HG03060 (cell line): Measurements from ENCODE around the gene YTHDF1.

ENCODE experiments used
- ATAC-seq: cut with Tn5 transposase; IDR thresholded peaks from one replicate; pipeline ENCODE4 v1.9.1; 2021; ENCODE audit warnings: low read depth, moderate number of reproducible peaks; ENCODE audit not compliant: unreplicated experiment

Gene YTHDF1

DNA sequence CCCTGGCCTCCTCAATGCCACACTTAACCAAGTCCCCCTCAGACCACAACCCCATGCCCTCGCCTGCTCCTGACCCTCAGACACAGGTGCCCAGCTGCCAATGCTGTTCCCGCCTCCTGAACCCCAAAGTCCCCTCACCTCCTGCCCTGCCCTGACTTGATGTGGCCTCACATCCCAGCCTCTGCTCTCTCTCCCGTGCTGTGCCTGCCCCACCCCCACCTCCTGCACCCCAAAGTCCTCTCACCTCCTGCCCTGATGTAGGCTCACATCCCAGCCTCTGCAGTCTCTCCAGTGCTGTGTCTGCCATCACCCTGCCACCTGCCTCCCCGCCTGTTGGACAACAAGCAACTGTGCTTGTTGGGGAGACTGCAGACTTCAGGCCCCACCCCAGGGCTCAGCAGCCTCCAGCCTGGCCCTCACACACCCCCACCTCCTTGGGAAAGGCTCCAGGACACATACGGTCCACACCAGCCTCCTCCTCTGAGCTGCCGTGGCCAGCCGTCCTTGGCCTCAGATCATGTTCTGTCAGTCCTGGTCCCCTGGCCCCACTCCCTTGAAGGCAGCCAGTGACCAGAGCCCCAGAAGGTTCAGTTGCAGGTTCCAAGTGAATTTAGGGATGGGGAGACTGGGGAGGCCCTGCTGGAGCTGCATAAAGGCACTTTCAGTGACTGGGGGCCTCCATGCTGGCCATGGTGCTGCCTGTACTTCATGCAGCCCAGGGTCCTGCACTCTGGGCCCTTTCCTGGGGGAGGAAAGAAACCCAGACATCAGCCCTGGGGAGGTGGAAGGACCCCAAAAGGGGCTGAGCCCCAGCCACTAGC lies 28.4 kb downstream of the YTHDF1 start:
- ATAC-seq, result no peak

GRCh38 chr20:63186528-63187316 lies 29.2 kb downstream of the YTHDF1 start:
- no peak for ATAC-seq

DNA sequence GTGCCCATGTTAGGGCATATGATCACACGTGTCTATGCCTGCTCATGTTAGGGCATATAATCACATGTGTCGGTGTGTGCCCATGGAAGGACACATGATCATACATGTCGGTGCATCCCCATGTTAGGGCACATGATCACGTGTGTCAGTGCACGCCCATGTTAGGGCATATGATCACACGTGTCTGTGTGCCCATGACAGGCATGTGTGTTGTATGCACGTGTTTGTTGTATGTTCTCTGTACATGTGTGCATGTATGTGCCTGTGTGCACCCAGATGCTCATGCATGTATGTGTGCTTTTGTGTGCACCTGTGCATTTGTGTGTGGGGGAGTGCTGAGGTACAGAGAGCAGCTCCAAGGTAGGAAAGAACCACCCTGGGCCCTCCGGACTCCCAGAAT lies 29.8 kb downstream of the YTHDF1 start:
- ATAC-seq, result no peak

DNA sequence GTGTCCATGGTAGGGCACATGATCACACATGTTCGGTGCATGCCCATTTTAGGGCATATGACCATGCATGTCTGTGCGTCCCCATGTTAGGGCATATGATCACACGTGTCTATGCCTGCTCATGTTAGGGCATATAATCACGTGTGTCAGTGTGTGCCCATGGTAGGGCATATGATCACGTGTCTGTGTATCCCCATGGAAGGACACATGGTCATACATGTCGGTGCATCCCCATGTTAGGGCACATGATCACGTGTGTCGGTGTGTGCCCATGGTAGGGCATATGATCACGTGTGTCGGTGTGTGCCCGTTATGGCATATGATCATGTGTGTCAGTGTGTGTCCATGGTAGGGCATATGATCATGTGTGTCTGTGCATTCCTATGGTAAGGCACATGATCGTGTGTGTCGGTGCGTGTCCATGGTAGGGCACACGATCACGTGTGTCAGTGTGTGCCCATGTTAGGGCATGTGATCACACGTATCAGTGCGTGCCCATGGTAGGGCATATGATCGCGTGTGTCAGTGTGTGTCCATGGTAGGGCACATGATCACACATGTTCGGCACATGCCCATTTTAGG lies 30.6 kb downstream of the YTHDF1 start:
- ATAC-seq, result no peak

GRCh38 chr20:63183422-63184146 lies 32.3 kb downstream of the YTHDF1 start:
- ATAC-seq, result no peak

DNA sequence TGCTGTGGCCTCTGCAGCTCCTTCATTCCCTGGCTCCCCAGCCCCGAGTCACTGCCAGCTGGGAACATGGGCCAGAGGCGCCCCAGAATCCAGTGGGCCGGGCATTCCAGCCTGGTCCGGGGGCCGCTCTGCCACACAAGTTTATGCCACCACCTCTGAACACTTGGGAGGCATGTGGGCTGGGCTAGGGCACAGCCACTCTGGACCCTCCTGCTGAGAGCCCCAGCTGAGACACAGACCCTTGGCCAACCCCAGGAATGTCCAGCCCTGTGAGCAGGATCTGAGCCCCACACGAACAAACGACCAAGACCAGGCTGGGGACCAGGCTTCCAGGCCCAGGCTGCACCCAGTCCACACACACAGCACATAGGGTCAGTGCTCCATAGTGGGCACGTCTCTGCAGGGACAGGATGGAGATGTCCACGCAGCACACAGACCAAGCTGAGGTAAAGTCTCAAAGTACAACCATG lies 33.0 kb downstream of the YTHDF1 start:
- no peak for ATAC-seq

- no peak for ATAC-seq
Observed at GRCh38 chr20:63182425-63182824, 33.5 kb downstream of the YTHDF1 start.

DNA sequence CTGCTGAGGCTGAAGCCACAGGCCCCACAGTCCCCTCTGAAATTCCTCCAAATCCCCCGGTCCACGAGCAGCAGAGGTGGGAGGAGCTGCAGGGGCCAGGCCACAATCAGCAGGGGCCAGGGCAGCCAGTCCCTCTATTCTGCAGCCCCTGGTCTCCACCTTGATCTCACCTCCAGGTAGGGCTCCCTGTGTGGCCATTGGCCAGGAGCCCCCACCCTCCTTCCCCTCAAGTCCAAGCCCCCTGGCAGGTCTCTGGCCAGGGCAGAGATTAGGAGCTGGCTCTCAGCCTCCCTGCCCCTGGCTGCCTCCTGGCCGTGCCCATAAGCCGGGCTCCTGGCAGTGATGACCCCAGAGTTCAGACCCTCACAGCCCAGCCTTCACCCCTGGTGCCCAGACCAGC lies 34.7 kb downstream of the YTHDF1 start:
- ATAC-seq, result no peak

- ATAC-seq, result no peak
Observed at GRCh38 chr20:63180569-63181185, 35.3 kb downstream of the YTHDF1 start.

DNA sequence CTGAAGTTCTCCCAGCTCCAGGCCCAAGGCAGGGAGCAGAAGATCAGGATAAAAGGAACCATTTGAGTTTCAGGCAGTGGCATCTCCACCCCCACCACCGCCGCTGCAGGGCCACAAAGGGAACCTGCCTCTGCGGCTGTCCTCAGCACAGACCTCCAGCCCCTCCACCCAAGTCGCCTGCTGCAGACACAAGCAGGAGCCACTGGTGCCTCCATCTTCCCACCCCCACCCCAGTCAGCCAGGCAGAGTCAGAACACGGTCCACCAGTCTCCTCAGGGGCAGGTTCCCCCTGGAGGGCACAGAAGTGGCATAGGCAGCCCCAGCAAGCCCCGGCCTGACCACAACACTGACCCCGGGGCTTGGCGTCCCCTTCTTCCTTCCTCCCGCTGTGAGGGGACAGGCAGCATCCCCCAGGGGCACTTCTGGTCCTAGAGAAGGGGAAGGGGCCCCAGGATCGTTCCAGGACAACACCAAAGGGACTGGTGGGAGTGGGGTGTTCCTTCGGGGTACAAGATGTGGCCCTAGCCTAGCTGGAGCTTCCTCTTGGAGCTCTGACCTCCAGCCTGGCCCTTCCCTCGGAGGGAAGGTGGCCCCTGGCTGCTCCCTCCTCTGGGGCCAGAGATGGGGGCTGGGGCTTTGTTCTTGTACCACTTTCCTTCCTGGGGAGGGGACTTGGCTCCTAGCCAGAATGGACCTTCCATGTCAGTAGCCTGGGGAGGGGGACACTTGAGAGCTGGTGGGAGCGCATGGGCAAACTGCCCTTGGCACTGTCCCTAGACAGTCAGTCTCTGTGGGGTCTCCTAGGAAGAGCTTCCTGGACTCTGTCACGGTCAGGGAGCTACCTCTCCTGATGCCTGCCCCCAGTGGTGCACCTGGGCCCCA lies 36.0 kb downstream of the YTHDF1 start:
- no peak for ATAC-seq

- ATAC-seq, result no peak
Observed at GRCh38 chr20:63178889-63179686, 36.8 kb downstream of the YTHDF1 start.

GRCh38 chr20:63178446-63178820 lies 37.5 kb downstream of the YTHDF1 start:
- no peak for ATAC-seq

DNA sequence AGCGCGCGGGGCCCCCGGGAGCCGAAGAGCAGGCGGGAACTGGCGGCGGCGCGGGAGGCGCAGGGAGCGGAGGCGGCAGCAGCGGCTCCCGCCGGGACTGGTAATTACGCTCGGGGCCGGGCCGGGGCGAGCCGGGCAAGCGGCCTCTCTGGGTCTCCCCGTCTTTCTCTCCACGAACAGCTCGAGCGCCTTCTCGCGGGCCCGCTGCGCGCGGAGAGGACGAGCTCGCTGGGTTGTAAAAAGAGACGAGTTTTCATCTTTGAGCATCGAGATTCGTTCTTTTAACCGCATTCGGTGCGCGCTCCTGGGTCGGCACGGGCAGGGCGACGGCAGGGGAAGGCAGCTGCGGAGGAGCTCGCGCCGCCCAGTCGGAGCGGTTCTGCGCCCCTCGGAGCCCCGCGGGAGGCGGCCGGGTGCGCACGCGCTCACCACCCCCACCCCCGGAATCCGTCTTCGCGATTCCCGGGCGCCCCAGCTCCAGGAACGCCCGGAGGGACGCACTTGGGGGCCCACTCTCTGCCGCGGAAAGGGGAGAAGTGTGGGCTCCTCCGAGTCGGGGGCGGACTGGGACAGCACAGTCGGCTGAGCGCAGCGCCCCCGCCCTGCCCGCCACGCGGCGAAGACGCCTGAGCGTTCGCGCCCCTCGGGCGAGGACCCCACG lies 38.0 kb downstream of the YTHDF1 start:
- ATAC-seq, result no peak

GRCh38 chr20:63177134-63177784 lies 38.7 kb downstream of the YTHDF1 start:
- no peak for ATAC-seq

- no peak for ATAC-seq
Observed at GRCh38 chr20:63176427-63177133, 39.4 kb downstream of the YTHDF1 start.

DNA sequence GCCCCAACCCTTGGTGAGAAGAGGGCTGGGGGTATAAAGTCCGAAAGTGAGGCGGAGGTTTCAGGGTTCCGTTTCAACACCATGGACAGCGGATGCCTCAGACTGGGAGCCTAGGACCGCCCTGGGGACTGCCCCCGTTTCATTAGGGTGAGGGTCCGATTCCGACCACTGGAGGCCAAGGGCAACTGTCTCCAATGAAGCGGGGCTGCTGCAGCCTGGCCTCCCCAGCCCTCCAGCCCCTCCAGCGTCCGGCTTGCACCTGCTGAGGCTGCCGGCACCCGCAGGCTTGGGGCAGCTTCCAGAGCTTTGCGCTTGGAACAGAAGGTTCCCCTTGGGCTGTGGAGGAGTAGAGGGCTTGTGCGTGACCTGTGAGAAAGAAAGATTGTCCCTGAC lies 39.9 kb downstream of the YTHDF1 start:
- ATAC-seq, result no peak
